H1 (cell line): Measurements from ENCODE around the gene HINT3. TPM values are rescaled to one million over a fixed set of nuclear protein-coding genes. Genes with fewer than 3 reads are reported as not detected.

Source experiments
- EP300 ChIP-seq, 2 experiments: IDR thresholded peaks; 1 replicate in 1 of 2; 2 replicates in 1 of 2; pipeline ENCODE4 v1.6.1; 2011 to 2012; ENCODE audit warnings: low read depth in 2 of 2, low read length in 2 of 2, mild to moderate bottlenecking in 2 of 2, borderline replicate concordance in 1 of 2, inconsistent platforms in 1 of 2, moderate library complexity in 1 of 2
- HDAC6 ChIP-seq: IDR thresholded peaks from one replicate; pipeline ENCODE4 v1.7.1; 2012; ENCODE audit warnings: low read depth, mild to moderate bottlenecking, inconsistent platforms, low read length, moderate library complexity
- KDM4A ChIP-seq: IDR thresholded peaks from one replicate; pipeline ENCODE4 v1.7.1; 2012; ENCODE audit warnings: low read depth, mild to moderate bottlenecking, moderate library complexity, low read length, inconsistent platforms; ENCODE audit not compliant: severe bottlenecking
- MAFK ChIP-seq: IDR thresholded peaks from 2 replicates; pipeline ENCODE4 v1.6.1; 2012; ENCODE audit warnings: low read depth, mild to moderate bottlenecking, improper control_type of control experiment, low read length
- RNF2 ChIP-seq: fragments of 200-900, 300-1000 bp; sonication (generic); IDR thresholded peaks from 2 replicates; pipeline ENCODE4 v1.7.1; 2016; ENCODE audit warnings: borderline replicate concordance, low read depth, mild to moderate bottlenecking, antibody characterized with exemption, low read length; ENCODE audit not compliant: poor library complexity, severe bottlenecking; ENCODE audit errors: missing control alignments
- SAP30 ChIP-seq: fragments of 300-600 bp; sonication (generic); IDR thresholded peaks from 2 replicates; pipeline ENCODE4 v1.7.1; 2012; ENCODE audit warnings: low read length, moderate library complexity, mild to moderate bottlenecking, inconsistent platforms; ENCODE audit not compliant: insufficient read depth, insufficient replicate concordance
- SRF ChIP-seq: IDR thresholded peaks from 2 replicates; pipeline ENCODE4 v1.6.1; 2011; ENCODE audit warnings: mild to moderate bottlenecking, low read depth, low read length, moderate library complexity
- polyA plus RNA-seq, 7 experiments: library from polyadenylated mRNA; depleted of rRNA in 3 of 7; stranded (reverse) in 5 of 7; unstranded in 2 of 7; fragments of >200 nt in 5 of 7; fragments of 200-250 nt in 2 of 7; gene quantifications; 1 replicate in 5 of 7; 2 replicates in 1 of 7; 4 replicates in 1 of 7; pipeline versions ENCODE4 v1.2.1 to v1.2.3, GENCODE V29; 2011 to 2013; ENCODE audit warnings: missing spikeins in 2 of 7, mixed read lengths in 2 of 7
- total RNA-seq: library from RNA; stranded (reverse); fragmentation: NEBNext Ultra II Directional; extraction: Animal tissue kit (Norgen Biotek cat#: 25700); gene quantifications from 2 replicates; pipeline ENCODE4 v1.2.1, GENCODE V29; 2021
- TF ChIP-seq, protein P1 (sequence below): fragments of 300-600 bp; sonication (generic); IDR thresholded peaks from 2 replicates; pipeline ENCODE4 v1.7.1; 2012; ENCODE audit warnings: low read length, moderate library complexity, mild to moderate bottlenecking, inconsistent platforms; ENCODE audit not compliant: insufficient replicate concordance
- TF ChIP-seq, protein P2 (sequence below): IDR thresholded peaks from 2 replicates; pipeline ENCODE4 v1.6.1; 2011; ENCODE audit warnings: low read length, improper control_type of control experiment

HINT3 gene
- total and polyA plus RNA-seq, 2 of the 8 experiments (the other 6 are each of a cell fraction or from before 2014, with no cell fraction given): 1.2 to 7.8 TPM

DNA sequence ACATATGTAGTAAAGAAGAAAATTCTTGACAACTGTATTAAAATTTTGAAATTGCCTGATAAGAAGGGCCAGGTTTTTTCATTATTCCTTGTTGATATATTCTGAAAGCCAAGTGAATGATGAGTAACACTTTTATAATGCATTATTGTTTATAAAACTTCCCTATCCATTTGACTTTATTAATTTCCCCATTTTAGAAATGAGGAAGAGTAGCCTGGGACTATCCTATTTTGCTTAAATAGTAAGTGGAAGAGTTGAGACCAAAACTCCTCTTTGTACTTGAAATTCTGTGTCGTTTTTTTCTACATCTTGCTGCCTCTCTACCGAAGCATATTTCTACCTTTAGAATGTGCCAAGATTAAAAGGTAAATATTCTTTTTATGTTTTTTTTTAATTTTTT lies 69.4 kb downstream of the HINT3 start (continued):
- TF ChIP-seq, protein P1, sequence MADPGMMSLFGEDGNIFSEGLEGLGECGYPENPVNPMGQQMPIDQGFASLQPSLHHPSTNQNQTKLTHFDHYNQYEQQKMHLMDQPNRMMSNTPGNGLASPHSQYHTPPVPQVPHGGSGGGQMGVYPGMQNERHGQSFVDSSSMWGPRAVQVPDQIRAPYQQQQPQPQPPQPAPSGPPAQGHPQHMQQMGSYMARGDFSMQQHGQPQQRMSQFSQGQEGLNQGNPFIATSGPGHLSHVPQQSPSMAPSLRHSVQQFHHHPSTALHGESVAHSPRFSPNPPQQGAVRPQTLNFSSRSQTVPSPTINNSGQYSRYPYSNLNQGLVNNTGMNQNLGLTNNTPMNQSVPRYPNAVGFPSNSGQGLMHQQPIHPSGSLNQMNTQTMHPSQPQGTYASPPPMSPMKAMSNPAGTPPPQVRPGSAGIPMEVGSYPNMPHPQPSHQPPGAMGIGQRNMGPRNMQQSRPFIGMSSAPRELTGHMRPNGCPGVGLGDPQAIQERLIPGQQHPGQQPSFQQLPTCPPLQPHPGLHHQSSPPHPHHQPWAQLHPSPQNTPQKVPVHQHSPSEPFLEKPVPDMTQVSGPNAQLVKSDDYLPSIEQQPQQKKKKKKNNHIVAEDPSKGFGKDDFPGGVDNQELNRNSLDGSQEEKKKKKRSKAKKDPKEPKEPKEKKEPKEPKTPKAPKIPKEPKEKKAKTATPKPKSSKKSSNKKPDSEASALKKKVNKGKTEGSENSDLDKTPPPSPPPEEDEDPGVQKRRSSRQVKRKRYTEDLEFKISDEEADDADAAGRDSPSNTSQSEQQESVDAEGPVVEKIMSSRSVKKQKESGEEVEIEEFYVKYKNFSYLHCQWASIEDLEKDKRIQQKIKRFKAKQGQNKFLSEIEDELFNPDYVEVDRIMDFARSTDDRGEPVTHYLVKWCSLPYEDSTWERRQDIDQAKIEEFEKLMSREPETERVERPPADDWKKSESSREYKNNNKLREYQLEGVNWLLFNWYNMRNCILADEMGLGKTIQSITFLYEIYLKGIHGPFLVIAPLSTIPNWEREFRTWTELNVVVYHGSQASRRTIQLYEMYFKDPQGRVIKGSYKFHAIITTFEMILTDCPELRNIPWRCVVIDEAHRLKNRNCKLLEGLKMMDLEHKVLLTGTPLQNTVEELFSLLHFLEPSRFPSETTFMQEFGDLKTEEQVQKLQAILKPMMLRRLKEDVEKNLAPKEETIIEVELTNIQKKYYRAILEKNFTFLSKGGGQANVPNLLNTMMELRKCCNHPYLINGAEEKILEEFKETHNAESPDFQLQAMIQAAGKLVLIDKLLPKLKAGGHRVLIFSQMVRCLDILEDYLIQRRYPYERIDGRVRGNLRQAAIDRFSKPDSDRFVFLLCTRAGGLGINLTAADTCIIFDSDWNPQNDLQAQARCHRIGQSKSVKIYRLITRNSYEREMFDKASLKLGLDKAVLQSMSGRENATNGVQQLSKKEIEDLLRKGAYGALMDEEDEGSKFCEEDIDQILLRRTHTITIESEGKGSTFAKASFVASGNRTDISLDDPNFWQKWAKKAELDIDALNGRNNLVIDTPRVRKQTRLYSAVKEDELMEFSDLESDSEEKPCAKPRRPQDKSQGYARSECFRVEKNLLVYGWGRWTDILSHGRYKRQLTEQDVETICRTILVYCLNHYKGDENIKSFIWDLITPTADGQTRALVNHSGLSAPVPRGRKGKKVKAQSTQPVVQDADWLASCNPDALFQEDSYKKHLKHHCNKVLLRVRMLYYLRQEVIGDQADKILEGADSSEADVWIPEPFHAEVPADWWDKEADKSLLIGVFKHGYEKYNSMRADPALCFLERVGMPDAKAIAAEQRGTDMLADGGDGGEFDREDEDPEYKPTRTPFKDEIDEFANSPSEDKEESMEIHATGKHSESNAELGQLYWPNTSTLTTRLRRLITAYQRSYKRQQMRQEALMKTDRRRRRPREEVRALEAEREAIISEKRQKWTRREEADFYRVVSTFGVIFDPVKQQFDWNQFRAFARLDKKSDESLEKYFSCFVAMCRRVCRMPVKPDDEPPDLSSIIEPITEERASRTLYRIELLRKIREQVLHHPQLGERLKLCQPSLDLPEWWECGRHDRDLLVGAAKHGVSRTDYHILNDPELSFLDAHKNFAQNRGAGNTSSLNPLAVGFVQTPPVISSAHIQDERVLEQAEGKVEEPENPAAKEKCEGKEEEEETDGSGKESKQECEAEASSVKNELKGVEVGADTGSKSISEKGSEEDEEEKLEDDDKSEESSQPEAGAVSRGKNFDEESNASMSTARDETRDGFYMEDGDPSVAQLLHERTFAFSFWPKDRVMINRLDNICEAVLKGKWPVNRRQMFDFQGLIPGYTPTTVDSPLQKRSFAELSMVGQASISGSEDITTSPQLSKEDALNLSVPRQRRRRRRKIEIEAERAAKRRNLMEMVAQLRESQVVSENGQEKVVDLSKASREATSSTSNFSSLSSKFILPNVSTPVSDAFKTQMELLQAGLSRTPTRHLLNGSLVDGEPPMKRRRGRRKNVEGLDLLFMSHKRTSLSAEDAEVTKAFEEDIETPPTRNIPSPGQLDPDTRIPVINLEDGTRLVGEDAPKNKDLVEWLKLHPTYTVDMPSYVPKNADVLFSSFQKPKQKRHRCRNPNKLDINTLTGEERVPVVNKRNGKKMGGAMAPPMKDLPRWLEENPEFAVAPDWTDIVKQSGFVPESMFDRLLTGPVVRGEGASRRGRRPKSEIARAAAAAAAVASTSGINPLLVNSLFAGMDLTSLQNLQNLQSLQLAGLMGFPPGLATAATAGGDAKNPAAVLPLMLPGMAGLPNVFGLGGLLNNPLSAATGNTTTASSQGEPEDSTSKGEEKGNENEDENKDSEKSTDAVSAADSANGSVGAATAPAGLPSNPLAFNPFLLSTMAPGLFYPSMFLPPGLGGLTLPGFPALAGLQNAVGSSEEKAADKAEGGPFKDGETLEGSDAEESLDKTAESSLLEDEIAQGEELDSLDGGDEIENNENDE: no peak
- TF ChIP-seq SRF (no peak), RNF2 (no peak), KDM4A (no peak), SAP30 (no peak), HDAC6 (no peak), MAFK (no peak), EP300 (IDR thresholded peaks at IDR 0.05; ENCODE audit: borderline replicate concordance in 1 of 2, low read depth in 2 of 2, low read length in 2 of 2) (no peak)
- TF ChIP-seq, protein P2, sequence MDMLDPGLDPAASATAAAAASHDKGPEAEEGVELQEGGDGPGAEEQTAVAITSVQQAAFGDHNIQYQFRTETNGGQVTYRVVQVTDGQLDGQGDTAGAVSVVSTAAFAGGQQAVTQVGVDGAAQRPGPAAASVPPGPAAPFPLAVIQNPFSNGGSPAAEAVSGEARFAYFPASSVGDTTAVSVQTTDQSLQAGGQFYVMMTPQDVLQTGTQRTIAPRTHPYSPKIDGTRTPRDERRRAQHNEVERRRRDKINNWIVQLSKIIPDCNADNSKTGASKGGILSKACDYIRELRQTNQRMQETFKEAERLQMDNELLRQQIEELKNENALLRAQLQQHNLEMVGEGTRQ: no peak
